ENCODE results near the gene MLF1. TPM values are rescaled to one million over a fixed set of nuclear protein-coding genes. Genes with fewer than 3 reads are reported as not detected.

The MLF1 gene
- total RNA-seq, 1 experiment from 2014 or later: 41.2 TPM

- Histone ChIP-seq H3K36me3 (no peaks in the 10 kb centered on the region), H3K4me3 (no peak overlapping the region), H3K27me3 (no peaks in the 10 kb centered on the region), H3K9me3 (no peaks in the 10 kb centered on the region)
- no peak for DNase-seq
These were observed 2.2 kb upstream of the MLF1 start for GRCh38 chr3:158568784-158569183.

- H3K27me3 ChIP-seq: no peaks in the 10 kb centered on the region
- no peak for DNase-seq
- H3K4me3 ChIP-seq: no peak overlapping the region
- H3K9me3 ChIP-seq: no peaks in the 10 kb centered on the region
- H3K36me3 ChIP-seq: no peaks in the 10 kb centered on the region
These were observed 1.2 kb upstream of the MLF1 start for GRCh38 chr3:158569794-158570193.

GRCh38 chr3:158571969-158572765 lies 1.2 kb downstream of the MLF1 start:
- Histone ChIP-seq H3K4me3 (no peak overlapping the region), H3K9me3 (no peaks in the 10 kb centered on the region), H3K36me3 (no peaks in the 10 kb centered on the region), H3K27me3 (no peaks in the 10 kb centered on the region)
- DNase-seq: no peak

- no peaks in the 10 kb centered on the region for H3K27me3 ChIP-seq
- no peaks in the 10 kb centered on the region for H3K36me3 ChIP-seq
- no peak overlapping the region for H3K4me3 ChIP-seq
- DNase-seq: no peak
- no peaks in the 10 kb centered on the region for H3K9me3 ChIP-seq
These were observed 1.7 kb downstream of the MLF1 start for GRCh38 chr3:158572766-158573060.

GRCh38 chr3:158573714-158574113 lies 2.7 kb downstream of the MLF1 start:
- Histone ChIP-seq H3K9me3 (no peaks in the 10 kb centered on the region), H3K36me3 (no peaks in the 10 kb centered on the region), H3K4me3 (no peak overlapping the region), H3K27me3 (no peaks in the 10 kb centered on the region)
- no peak for DNase-seq

- DNase-seq: no peak
- Histone ChIP-seq H3K9me3 (no peaks in the 10 kb centered on the region), H3K4me3 (no peak overlapping the region), H3K36me3 (no peaks in the 10 kb centered on the region), H3K27me3 (no peaks in the 10 kb centered on the region)
These were observed 3.7 kb downstream of the MLF1 start for GRCh38 chr3:158574646-158575045.

GRCh38 chr3:158590223-158590622 lies 19.2 kb downstream of the MLF1 start:
- DNase-seq: no peak
- Histone ChIP-seq H3K36me3 (no peaks in the 10 kb centered on the region), H3K9me3 (no peaks in the 10 kb centered on the region; the same call in 1 of the 2 replicates), H3K4me3 (no peak overlapping the region), H3K27me3 (no peaks in the 10 kb centered on the region)

- H3K9me3 ChIP-seq: no peaks in the 10 kb centered on the region
- H3K36me3 ChIP-seq: no peaks in the 10 kb centered on the region
- DNase-seq: no peak
- no peaks in the 10 kb centered on the region for H3K27me3 ChIP-seq
- no peak overlapping the region for H3K4me3 ChIP-seq
These were observed 29.8 kb downstream of the MLF1 start for GRCh38 chr3:158600787-158601186.

GRCh38 chr3:158602227-158602626 lies 31.2 kb downstream of the MLF1 start:
- DNase-seq: no peak
- no peaks in the 10 kb centered on the region for H3K9me3 ChIP-seq
- no peaks in the 10 kb centered on the region for H3K27me3 ChIP-seq
- H3K36me3 ChIP-seq: no peaks in the 10 kb centered on the region
- no peak overlapping the region for H3K4me3 ChIP-seq

- H3K4me3 ChIP-seq: no peak overlapping the region
- peaks cover 15% of the 10 kb centered on the region; the same call in 1 of the 2 replicates for H3K9me3 ChIP-seq
- no peaks in the 10 kb centered on the region for H3K27me3 ChIP-seq
- DNase-seq: no peak
- no peaks in the 10 kb centered on the region for H3K36me3 ChIP-seq
These were observed 47.2 kb downstream of the MLF1 start for GRCh38 chr3:158617982-158618875.

GRCh38 chr3:158625881-158626280 lies 54.9 kb downstream of the MLF1 start:
- Histone ChIP-seq H3K27me3 (no peaks in the 10 kb centered on the region), H3K4me3 (no peak overlapping the region), H3K9me3 (peaks cover 5% of the 10 kb centered on the region; the same call in 1 of the 2 replicates), H3K36me3 (no peaks in the 10 kb centered on the region)
- DNase-seq: no peak

- Histone ChIP-seq H3K27me3 (no peaks in the 10 kb centered on the region), H3K4me3 (no peak overlapping the region), H3K9me3 (no peaks in the 10 kb centered on the region), H3K36me3 (no peaks in the 10 kb centered on the region)
- DNase-seq: no peak
These were observed 61.0 kb downstream of the MLF1 start for GRCh38 chr3:158631981-158632380.

- no peaks in the 10 kb centered on the region for H3K36me3 ChIP-seq
- no peak overlapping the region for H3K4me3 ChIP-seq
- no peaks in the 10 kb centered on the region for H3K9me3 ChIP-seq
- H3K27me3 ChIP-seq: no peaks in the 10 kb centered on the region
- no peak for DNase-seq
These were observed 69.7 kb downstream of the MLF1 start for GRCh38 chr3:158640646-158641045.

GRCh38 chr3:158642005-158642404 lies 71.0 kb downstream of the MLF1 start:
- no peaks in the 10 kb centered on the region for H3K9me3 ChIP-seq

GRCh38 chr3:158642474-158643210 lies 71.6 kb downstream of the MLF1 start:
- peaks cover 16% of the 10 kb centered on the region for H3K36me3 ChIP-seq
- no peak overlapping the region for H3K4me3 ChIP-seq
- no peaks in the 10 kb centered on the region for H3K27me3 ChIP-seq
- no peak for DNase-seq
- H3K9me3 ChIP-seq: no peaks in the 10 kb centered on the region

More at GRCh38 chr3:158642005-158642404, 71.0 kb downstream of the MLF1 start:
- H3K36me3 ChIP-seq: peaks cover 10% of the 10 kb centered on the region
- no peaks in the 10 kb centered on the region for H3K27me3 ChIP-seq
- H3K4me3 ChIP-seq: no peak overlapping the region
- no peak for DNase-seq

GRCh38 chr3:158644345-158644908 lies 73.4 kb downstream of the MLF1 start, which contains the start of gene GFM1:
Gene GFM1, plus strand, starts transcription at chr3:158644527. Its CDS starts 108 bp downstream, at chr3:158644635.
- peak; percentile 96 for DNase-seq
- peaks cover 31% of the 10 kb centered on the region for H3K36me3 ChIP-seq
- H3K4me3 ChIP-seq: peak within 1 kb of the TSS; percentile 99
- H3K27me3 ChIP-seq: no peaks in the 10 kb centered on the region
- no peaks in the 10 kb centered on the region for H3K9me3 ChIP-seq

GRCh38 chr3:158649791-158650190 lies 78.8 kb downstream of the MLF1 start:
- DNase-seq: no peak
- Histone ChIP-seq H3K9me3 (no peaks in the 10 kb centered on the region), H3K4me3 (no peak overlapping the region), H3K27me3 (no peaks in the 10 kb centered on the region), H3K36me3 (peaks cover 73% of the 10 kb centered on the region)

Data from MG63 (cell line).